K562 (cell line): ENCODE results near the gene ANO2. TPM values are rescaled to one million over a fixed set of nuclear protein-coding genes. Genes with fewer than 3 reads are reported as not detected.

Experiments used
- ADNP ChIP-seq: fragments of 200-800 bp; sonication (Bioruptor generic); IDR thresholded peaks from 2 replicates; pipeline ENCODE4 v1.6.1; 2016; ENCODE audit warnings: missing genetic modification characterization, missing compliant biosample characterization
- HDAC1 ChIP-seq, 2 experiments: fragments of 450-650 bp; IDR thresholded peaks; 2 replicates each; pipeline ENCODE4 v1.6.1; 2016 to 2017; ENCODE audit warnings: inconsistent platforms in 1 of 2, mild to moderate bottlenecking in 1 of 2, moderate library complexity in 1 of 2
- HDAC2 ChIP-seq: fragments of 450-650 bp; IDR thresholded peaks from 2 replicates; pipeline ENCODE4 v1.6.1; 2016; ENCODE audit warnings: mild to moderate bottlenecking
- RUNX1 ChIP-seq: sonication (generic); IDR thresholded peaks from 2 replicates; pipeline ENCODE4 v1.6.1; 2016; ENCODE audit warnings: antibody characterized with exemption, low read depth
- polyA plus RNA-seq, 8 experiments: library from polyadenylated mRNA; depleted of rRNA in 4 of 8; stranded (reverse) in 5 of 8; unstranded in 3 of 8; fragments of >200 nt; fragmentation: Nextera tagmentation in 2 of 8; fragmentation: Illumina TruSeq in 1 of 8; extraction: Ambion mirVana in 2 of 8; extraction: Trizol in 1 of 8; gene quantifications; 2 replicates each; pipeline versions ENCODE4 v1.2.1 to v1.2.3, GENCODE V29; 2011 to 2014; ENCODE audit warnings: inconsistent platforms in 1 of 8, missing spikeins in 1 of 8
- total RNA-seq, 7 experiments: library from RNA; depleted of rRNA in 6 of 7; stranded (reverse); fragments of >200 nt in 6 of 7; fragmentation: Illumina TruSeq in 2 of 7; extraction: Trizol in 2 of 7; gene quantifications; 2 replicates each; pipeline versions ENCODE4 v1.2.1 to v1.2.3, GENCODE V29; 2011 to 2021; ENCODE audit warnings: low replicate concordance in 1 of 7
- TF ChIP-seq, protein P1 (sequence below): fragments of 200-800 bp; sonication (Bioruptor generic); IDR thresholded peaks from 2 replicates; pipeline ENCODE4 v1.6.1; 2016; ENCODE audit warnings: missing genetic modification characterization, missing compliant biosample characterization
- TF ChIP-seq, protein P2 (sequence below): fragments of 450-650 bp; IDR thresholded peaks from 2 replicates; pipeline ENCODE4 v1.6.1; 2017; ENCODE audit warnings: antibody characterized with exemption
- TF ChIP-seq, protein P3 (sequence below), 2 experiments: fragments of 450-650 bp; formaldehyde crosslinking in 1 of 2; IDR thresholded peaks; 2 replicates each; pipeline versions ENCODE4 v1.4.0 to v1.6.1; 2014 to 2020; ENCODE audit warnings: mild to moderate bottlenecking in 2 of 2, borderline replicate concordance in 1 of 2, low read depth in 1 of 2

The ANO2 gene
- total and polyA plus RNA-seq, 9 of the 15 experiments (the other 6 are each of a cell fraction or from before 2014, with no cell fraction given): 0.64 TPM; not detected in 8

DNA sequence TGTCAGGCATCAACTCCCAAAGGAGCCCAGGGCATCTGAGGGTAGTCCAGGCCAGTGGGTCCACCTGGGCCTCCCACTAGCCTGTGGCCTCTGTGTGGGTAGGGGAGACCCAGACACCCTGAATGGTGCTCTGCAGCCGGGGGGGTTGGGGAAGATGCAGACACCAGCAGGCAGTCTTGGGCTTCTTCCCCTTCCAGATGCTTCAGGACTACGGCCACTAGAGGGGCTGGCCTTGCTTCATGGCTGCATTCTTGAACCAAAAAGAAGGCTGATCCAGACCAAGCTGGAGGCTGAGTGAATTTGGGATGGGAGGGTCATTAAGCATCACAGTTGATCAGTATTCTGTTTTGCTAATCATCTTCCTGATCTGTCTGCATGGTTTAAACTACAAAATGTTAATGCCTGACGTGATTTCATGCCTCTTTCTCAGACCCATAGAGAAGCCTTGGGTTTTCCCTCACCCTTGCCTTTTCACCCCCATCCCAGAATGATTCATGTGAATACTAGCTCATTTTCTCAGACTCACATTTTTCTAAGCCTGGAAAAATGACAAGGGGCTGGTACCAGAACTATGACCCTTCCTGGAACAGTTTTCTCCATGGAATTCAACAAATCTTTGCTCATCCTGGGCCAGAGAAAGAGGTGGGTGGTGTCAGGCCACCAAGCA, 379.0 kb downstream of the ANO2 start (continued):
- TF ChIP-seq, protein P1, sequence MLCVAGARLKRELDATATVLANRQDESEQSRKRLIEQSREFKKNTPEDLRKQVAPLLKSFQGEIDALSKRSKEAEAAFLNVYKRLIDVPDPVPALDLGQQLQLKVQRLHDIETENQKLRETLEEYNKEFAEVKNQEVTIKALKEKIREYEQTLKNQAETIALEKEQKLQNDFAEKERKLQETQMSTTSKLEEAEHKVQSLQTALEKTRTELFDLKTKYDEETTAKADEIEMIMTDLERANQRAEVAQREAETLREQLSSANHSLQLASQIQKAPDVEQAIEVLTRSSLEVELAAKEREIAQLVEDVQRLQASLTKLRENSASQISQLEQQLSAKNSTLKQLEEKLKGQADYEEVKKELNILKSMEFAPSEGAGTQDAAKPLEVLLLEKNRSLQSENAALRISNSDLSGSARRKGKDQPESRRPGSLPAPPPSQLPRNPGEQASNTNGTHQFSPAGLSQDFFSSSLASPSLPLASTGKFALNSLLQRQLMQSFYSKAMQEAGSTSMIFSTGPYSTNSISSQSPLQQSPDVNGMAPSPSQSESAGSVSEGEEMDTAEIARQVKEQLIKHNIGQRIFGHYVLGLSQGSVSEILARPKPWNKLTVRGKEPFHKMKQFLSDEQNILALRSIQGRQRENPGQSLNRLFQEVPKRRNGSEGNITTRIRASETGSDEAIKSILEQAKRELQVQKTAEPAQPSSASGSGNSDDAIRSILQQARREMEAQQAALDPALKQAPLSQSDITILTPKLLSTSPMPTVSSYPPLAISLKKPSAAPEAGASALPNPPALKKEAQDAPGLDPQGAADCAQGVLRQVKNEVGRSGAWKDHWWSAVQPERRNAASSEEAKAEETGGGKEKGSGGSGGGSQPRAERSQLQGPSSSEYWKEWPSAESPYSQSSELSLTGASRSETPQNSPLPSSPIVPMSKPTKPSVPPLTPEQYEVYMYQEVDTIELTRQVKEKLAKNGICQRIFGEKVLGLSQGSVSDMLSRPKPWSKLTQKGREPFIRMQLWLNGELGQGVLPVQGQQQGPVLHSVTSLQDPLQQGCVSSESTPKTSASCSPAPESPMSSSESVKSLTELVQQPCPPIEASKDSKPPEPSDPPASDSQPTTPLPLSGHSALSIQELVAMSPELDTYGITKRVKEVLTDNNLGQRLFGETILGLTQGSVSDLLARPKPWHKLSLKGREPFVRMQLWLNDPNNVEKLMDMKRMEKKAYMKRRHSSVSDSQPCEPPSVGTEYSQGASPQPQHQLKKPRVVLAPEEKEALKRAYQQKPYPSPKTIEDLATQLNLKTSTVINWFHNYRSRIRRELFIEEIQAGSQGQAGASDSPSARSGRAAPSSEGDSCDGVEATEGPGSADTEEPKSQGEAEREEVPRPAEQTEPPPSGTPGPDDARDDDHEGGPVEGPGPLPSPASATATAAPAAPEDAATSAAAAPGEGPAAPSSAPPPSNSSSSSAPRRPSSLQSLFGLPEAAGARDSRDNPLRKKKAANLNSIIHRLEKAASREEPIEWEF (CRISPR knock-in tag): no peak
- TF ChIP-seq, protein P2, sequence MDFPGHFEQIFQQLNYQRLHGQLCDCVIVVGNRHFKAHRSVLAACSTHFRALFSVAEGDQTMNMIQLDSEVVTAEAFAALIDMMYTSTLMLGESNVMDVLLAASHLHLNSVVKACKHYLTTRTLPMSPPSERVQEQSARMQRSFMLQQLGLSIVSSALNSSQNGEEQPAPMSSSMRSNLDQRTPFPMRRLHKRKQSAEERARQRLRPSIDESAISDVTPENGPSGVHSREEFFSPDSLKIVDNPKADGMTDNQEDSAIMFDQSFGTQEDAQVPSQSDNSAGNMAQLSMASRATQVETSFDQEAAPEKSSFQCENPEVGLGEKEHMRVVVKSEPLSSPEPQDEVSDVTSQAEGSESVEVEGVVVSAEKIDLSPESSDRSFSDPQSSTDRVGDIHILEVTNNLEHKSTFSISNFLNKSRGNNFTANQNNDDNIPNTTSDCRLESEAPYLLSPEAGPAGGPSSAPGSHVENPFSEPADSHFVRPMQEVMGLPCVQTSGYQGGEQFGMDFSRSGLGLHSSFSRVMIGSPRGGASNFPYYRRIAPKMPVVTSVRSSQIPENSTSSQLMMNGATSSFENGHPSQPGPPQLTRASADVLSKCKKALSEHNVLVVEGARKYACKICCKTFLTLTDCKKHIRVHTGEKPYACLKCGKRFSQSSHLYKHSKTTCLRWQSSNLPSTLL: no peak
- TF ChIP-seq HDAC1 (IDR thresholded peaks at IDR 0.05) (no peak), HDAC2 (no peak), ADNP (tag) (no peak), RUNX1 (no peak)
- TF ChIP-seq, protein P3, sequence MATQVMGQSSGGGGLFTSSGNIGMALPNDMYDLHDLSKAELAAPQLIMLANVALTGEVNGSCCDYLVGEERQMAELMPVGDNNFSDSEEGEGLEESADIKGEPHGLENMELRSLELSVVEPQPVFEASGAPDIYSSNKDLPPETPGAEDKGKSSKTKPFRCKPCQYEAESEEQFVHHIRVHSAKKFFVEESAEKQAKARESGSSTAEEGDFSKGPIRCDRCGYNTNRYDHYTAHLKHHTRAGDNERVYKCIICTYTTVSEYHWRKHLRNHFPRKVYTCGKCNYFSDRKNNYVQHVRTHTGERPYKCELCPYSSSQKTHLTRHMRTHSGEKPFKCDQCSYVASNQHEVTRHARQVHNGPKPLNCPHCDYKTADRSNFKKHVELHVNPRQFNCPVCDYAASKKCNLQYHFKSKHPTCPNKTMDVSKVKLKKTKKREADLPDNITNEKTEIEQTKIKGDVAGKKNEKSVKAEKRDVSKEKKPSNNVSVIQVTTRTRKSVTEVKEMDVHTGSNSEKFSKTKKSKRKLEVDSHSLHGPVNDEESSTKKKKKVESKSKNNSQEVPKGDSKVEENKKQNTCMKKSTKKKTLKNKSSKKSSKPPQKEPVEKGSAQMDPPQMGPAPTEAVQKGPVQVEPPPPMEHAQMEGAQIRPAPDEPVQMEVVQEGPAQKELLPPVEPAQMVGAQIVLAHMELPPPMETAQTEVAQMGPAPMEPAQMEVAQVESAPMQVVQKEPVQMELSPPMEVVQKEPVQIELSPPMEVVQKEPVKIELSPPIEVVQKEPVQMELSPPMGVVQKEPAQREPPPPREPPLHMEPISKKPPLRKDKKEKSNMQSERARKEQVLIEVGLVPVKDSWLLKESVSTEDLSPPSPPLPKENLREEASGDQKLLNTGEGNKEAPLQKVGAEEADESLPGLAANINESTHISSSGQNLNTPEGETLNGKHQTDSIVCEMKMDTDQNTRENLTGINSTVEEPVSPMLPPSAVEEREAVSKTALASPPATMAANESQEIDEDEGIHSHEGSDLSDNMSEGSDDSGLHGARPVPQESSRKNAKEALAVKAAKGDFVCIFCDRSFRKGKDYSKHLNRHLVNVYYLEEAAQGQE (IDR thresholded peaks at IDR 0.05; ENCODE audit: borderline replicate concordance): no peak
- TF ChIP-seq, protein P3 (CRISPR knock-in tag; IDR thresholded peaks at IDR 0.05; ENCODE audit: low read depth): no peak
